Hypothalamus (tissue), 51 donors: Measurements from ENCODE around the gene FMN1.
"Not testable (repeated sequence)": the region's sequence is repeated elsewhere in the genome, so short reads cannot be mapped to it uniquely, and the experiment has no call there.

Experiments
- DNase-seq, 51 donors: peaks; one replicate each; lab custom pipeline; 2025; lab: John Stamatoyannopoulos, UW

Gene FMN1

DNA sequence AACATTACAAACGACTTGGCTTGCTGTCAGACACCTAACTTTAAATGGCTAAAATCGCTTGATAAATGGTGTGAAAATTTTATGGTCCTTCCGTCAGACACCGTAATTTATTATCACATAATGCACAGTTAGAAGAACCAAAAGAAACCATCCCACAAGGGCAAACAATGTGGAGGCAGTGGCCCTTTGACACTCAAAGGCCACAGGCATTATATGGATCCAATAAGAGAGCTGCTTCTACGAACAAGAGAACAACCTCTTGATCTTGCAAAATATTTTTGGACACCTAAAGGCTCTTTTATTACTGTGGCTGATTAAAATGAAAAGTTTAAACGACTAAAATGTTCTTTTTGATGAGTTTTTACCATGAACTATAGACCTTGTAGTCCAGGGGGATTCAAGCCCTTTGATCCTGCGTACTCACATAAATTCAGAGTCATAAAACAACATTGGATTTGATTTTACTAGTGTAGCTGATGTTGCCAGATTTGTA is 202.8 kb downstream of the FMN1 start:
- DNase-seq, result no peak

DNA sequence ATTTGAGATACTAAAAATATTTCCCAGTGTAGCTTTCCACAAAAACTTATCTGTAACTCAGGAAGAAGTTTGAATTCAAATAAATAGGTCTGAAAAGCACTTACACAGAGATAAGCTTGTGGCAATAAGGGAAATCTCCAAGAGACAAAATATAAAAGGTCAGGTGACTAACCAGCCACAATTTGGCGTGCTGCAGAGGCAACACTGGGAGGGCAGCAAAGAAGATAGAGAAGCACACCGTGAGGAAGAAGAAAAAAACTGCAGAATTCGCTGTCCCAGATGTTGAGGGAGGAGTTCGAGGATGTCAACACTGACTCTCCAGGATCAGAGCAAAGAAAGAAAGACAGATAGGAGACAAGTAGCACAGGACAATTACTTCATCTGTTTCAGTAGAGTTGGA is 204.4 kb downstream of the FMN1 start:
- DNase-seq, result no peak

DNA sequence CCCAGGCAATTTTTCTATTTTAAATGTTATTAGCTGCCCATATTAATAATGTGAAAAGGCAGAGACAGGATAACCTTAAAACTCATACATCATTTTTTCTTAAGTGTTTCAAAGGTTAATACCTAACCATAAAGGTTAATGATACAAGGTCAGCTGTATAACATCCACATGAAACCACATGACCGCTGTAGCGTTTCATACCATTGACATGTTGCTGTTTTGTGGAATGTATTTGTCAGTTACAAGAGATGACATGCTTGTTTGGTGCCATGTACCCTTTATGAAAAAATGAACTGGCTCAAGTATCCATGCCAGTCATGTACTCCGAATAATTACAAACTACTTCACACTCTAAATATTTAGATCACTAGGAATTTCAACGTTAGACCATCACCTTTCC is 207.4 kb downstream of the FMN1 start:
- no peak for DNase-seq

DNA sequence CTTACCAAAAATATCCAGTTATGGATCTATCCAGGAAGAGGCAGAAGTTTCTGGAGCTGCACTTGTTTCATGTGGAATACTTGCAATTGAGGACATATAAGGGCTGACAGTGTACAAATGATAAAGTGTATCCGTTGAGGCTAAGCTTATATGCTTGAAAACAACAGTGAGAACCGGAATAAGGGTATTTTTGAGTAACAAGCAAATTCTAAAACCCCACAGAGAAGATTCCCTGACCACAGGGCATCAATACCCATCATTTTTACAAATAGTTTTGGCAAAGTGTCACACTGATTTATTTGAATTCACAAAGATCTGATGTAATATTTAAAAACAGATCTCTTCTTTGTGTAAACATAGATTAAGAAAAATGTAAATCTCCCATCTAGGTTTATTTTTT is 208.4 kb downstream of the FMN1 start:
- no peak for DNase-seq

DNA sequence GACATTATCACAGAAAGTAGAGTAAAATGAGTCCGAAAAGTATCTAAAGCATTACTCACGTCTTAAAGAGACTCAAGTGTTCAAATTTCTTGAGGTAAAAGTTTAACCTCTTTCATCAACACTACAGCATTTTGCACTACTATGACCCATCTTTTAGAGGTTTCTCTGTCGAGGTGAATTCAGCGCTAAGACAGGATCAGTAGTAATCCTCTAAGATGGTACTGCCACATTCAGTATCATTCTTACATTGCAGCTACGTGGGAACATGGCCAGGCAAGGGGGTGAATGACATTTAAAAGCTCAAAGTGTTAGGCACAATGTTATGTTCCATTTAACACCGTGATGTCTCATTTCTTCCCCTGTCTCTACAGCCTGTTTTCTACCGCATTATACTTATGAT is 210.8 kb downstream of the FMN1 start:
- no peak for DNase-seq

DNA sequence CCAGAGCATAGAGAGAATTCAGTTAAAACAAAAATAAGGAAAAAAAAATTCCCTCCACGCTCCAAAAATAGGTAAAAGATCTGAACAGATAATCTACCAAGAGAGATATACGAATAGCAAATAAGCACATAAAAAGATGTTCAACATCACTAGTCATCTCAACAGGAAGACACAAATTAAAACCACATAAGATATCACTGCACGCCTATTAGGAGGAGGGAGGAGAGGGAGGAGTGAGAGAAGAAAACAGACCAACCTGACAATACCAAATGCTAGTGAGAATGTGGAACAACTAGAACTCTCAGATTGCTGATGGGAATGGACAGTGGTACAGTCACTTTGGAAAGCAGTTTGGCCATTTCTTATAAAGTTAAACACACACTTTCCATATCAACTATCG is 212.5 kb downstream of the FMN1 start:
- no peak for DNase-seq

DNA sequence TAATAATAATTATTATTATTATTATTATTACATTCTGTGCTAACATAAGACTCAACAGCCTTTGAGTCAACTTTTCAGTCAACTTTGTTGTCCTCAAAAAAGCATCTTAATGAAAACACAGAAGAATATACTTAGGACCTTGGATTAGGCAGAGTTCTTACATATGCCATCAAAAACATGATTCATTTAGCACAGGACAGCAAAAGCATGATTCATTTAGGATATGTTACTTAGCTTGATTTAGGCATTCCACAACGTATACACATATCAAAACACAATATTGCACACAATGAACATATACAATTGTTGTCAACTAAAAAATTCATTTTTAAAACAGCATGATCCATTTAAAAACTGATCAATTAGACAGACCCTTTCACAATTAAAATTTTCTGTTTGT is 213.0 kb downstream of the FMN1 start:
- no peak for DNase-seq

DNA sequence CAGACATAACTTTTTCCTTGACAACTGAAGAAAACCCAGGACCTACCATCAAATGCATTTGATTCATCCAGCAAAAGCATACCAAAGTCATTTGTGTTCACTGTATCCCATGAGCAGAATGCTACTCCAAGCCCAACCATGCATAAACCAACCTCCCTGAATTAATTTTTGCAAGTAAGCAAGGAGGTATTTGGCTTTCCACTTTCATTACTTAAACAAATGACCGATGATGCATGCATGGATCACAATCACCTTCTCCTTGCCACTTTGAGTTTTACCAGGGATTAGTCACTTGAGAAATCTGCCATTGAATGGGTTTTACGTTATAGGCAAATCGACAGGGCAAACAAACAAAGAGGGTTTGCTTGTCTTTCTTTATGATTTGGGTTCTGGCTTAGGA is 214.8 kb downstream of the FMN1 start:
- no peak for DNase-seq

DNA sequence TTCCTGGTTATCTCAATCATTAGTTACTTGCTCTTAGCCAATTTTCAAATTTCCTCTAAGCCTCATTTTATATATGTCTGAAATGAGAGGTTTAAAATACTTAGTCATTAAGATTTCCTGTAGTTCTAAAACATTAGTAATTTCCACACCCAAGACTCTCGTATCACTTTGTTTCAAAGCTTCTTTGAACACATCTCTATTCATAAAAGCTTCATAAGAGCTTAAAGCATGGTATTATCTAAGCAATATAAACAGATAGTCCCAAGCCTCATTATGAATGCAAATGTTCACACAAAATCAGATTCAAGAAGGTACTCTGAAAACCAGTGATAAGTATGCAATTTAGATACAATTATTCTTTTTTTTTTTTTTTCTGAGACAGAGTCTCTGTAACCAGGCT is 217.0 kb downstream of the FMN1 start:
- DNase-seq, result no peak

DNA sequence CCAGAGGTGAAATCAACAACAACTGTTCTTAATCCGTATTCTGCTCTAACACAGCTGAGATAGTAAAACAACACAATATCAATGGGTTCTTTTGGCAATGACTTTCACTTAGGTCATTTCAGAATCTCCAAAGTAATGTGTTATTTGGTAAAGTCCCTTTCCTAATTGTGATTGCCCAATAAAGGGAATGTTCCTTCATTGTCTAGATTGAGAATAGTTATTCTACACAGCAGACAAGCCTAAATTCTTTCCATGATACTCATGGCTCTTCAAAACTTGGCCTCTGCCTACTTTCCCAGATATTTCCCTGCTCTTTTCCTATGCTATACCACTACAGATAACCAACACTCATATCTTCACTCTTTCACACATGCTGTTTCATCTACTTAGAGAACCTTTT is 219.8 kb downstream of the FMN1 start:
- DNase-seq, result no peak

DNA sequence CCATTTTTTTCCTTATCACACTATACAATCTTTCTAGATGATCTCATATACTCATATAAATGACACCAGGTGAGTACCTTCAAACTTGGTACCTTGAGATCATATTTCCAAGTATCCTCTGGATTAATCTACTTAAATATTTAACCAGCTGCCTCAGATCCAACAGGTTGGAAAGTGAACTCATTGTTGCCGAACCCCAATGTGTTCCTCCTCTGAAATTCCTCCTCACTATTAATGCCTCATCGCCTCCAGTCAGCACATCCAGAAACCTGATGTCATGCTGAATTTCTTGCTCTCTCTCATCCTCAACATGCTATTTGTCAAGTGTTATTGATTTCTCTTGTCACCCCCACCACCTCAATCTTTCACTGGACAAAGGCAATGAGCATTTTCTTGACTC is 221.8 kb downstream of the FMN1 start:
- no peak for DNase-seq

DNA sequence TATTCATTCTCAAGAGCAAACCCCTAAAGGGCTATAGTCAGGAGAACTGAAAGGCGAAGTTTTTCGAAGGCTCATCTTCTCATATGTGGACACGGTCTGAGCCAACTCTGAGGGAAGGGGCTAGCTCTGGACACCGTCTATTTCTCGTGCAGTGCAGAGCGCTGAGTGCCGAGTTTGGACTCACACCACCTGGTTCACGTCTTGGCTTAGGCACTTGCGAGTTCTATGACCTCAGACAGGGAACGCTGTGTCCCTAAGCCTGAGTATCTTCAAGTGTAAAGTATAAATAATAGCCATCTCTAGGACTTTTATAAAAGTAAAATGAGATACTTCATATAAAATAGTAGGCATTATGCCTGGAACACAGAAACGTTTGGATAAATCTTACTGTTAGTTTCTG is 223.7 kb downstream of the FMN1 start:
- no peak for DNase-seq

DNA sequence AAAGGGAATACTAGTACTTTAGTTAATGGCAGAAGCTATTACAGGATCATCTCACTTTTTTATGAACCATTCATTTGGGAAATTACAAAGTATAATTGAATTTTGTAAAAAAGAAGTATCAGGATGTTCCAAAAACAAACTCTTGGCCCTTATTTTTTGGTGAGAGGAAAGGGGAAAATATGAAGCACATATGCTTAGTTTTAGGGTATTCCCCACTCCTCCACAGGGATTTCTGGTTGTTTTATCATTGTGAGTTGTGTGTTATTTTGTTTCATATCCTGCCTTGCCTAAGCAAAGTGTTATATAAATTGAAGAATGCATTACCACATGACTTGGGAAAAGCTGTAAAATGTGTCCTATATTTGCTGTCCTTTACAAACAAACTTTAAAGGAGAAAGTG is 227.0 kb downstream of the FMN1 start:
- DNase-seq, result no peak

DNA sequence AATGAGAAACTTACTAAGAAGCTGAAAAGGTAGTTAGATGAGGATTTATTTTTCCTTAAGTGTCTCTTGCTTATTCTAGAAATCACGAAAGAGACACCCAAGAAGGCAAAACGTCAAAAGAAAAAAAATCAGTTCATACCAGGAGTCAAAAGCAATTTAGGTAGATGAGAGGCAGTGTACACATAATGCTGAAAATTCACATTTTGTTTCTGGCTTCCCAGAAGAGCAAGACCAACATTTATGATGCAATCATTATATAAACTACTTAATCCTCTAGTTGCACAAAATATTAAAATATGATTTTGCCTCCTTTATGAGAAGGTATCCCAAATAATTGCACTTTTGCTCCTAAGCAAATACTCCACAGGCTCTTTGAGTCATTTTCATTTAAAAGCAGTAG is 228.0 kb downstream of the FMN1 start:
- DNase-seq, result no peak

DNA sequence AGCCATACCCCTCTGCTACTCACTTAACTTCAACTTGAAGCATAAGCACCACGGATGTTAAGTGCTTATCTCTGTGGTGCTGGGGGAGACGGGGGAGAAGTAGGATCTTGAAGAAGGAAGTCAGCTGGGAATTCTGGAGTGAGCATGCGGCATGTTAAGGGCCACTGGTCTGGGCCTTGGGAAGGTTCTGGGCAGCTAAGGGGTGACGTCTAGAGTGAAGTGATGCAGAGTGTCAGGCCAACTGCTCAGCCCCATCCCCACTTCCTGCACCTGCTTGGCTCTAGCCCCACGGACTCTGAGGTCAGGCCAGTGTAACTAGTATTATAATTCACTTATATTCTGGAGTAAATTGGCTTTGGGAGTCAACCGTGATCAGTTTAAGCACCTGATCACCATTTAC is 228.6 kb downstream of the FMN1 start:
- DNase-seq, result no peak

DNA sequence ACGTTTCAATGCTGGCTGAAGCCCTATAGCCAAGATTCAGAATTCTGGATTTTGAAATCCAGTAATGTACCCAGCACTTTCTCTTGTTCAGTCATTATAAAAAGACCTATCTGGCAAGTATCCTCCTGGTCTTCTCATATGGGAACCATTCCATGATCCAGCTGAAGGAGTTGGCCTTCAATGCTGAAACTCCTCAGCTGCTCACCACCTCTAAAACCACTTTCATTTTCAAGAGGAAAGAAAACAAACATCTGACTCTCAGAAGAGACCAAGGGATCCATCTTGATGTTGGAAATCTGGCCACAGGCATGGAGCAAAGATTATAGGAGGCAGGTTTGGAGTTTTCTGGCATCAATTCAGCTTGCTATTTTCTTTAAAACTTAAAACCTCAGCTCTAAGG is 235.4 kb downstream of the FMN1 start:
- DNase-seq, result no peak

DNA sequence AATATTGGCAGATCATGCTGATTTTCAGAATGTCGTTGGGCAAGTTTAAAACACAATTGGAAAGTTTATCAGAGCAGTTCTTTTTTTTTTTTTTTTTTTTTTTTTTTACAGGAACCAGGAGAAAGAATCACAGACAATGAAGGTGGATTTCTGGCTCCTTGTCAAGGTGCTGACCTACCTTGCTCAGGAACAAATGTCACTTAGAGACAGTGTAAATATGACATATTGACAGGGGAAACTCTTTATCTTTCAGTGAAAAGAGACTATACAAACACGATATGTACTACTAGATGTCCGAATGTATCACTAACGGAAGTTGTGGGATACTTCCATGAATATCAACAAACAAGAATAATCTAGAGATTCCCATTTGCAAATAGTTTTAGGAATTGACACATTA is 237.3 kb downstream of the FMN1 start:
- no peak for DNase-seq

DNA sequence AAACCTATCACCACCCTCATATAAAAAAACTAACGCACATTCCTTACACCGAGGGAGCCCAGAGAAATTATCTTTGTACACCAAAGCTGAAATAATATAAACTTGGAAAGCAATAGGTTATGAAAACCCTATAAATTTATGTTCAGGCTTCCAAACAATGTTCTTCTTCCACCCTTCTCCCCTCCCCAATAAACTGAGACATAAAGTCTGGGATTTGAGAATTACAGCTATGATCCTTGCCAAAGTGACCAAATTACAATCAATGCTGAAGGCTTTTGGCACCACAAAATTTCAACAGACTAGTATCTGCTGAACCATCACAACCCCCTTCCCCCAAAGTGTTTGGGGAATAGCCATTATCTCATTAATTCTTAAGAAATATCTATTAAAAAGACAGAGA is 237.8 kb downstream of the FMN1 start:
- no peak for DNase-seq

DNA sequence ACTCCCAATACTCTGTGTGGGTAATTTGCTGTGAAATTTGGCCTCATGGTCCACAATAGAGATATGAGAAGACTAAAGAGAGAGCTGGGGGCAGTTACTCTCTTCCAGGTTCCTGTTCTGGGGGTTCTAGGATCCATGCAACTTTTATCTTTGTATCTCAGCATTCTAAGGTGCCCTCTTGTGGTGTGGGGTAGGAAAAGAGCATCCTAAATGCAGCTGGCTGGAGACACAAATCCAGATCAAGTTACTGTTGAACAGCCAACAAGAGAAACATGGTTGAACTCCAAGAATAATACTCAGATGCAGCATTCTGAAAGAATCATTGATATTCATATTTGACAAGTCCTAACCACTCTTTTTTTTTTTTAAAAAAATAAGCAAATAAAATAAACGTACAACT is 238.5 kb downstream of the FMN1 start:
- peak in 5 of 51 donors; percentile 1 to 13 (median 2) for DNase-seq

DNA sequence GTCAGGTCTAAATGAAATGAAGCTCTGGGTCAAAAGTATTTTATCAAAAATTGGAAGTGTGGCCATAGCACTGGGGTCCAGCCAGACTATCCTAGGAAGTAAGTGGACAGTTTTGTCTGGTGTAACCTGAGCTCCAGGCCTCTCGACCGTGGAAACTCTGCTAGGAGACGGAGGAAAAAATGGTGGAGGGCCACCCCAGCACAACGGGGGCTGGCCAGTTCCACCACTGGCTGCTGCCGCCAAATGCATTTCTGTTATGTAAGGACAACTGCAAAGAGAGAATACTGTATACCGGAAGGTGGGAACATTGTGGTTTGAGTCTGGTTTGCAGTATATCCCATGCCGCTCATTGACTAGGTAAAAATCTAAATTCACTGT is 241.0 kb downstream of the FMN1 start:
- DNase-seq, result no peak

DNA sequence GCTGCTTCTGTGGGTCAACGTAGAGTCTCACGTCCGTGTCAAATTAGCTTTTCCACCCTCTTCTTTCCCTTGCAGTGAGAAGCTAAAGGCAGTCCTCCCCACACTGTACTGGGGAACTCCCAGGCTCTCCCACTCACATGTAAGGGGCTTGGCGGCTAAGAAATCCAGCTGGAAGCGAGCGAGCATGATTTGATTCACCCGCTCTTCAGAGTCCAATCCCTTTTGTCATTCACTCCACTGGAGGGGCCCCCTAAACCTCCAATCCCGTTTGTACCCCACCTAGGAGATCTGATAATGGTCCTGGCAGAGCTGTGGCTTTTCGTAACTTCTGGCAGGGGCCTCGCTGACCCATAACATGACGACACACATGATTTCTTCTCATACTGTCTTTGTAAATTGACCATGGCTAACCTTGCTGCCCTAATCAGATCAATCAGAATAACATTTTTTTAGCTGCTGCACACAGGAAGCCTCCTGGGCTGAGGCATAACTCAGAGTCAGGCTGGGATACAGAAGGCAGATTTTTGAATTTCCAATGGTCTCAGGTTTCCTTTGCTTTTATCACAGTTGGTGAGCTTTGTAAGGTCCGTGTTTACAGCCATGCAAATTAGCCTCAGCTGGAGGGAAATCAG is 241.5 kb downstream of the FMN1 start:
- no peak for DNase-seq

DNA sequence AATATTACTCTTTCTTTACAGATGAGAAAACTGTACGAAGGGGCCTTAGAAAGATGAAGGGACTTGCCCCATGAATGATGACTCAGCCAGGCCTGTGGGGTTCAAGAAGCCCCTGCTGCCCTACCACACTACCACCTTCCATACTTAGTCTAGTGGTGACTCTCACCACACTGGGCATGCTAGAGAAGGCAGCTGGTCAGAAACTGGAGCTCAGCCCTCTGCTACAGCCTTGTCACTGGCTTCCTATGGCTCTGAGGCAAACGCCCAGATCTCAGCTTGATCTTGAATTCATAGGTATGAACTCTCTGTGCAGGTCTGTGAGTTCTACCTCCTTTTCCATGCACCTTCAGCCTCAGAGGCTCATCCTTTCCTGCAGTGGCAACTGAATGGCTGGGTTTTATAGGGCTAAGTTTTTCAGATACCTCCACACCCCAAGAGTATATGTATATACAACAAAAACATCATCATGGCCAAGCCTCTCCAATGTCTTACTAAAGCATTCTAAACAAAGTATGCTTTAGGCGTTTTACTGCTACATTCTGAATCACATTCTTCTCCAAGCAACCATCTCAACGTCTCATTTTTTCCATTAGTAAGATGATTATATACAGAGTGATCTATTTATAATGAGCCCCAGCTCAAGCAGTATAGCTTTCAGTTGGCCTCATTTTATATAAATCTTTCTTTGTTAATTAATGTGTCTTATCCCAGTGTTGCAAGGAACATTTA is 242.6 kb downstream of the FMN1 start:
- no peak for DNase-seq

DNA sequence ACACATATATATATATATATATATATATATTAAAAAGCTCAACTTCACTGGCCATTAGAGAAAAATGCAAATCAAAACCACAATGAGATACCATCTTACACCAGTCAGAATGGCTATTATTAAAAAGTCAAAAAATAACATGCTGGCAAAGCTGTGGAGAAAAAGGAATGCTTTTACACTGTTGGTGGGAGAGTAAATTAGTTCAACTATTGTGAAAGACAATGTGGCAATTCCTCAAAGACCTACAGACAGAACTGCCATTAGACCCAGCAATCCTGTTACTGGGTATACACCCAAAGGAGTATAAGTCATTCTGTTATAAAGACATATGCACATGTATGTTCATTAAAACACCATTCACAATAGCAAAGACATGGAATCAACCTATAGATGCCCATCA is 244.5 kb downstream of the FMN1 start:
- DNase-seq, result not testable (repeated sequence)
